Aorta (tissue), 5 donors: ENCODE measurements around the gene CLIC3. TPM values are rescaled to one million over a fixed set of nuclear protein-coding genes. Genes with fewer than 3 reads are reported as not detected.
A peak's percentile ranks its signal among the peaks of the same experiment; 100 is the strongest.

Source experiments
- ATAC-seq: fragments of 200-7000 bp; cut with Tn5 transposase; one replicate; pipeline ENCODE4 v1.9.1; 2022; ENCODE audit warnings: moderate library complexity; ENCODE audit not compliant: low FRiP score
- DNase-seq, 2 donors: peaks; one replicate each; pipeline ENCODE4 v3.0.0-alpha.2; 2020
- H3K27ac ChIP-seq, 2 donors: one replicate each; pipeline ENCODE4 v1.5.1; 2013; ENCODE audit warnings: low read length in 2 of 2, mild to moderate bottlenecking in 2 of 2, moderate library complexity in 2 of 2, control low read depth in 1 of 2, inconsistent platforms in 1 of 2, low read depth in 1 of 2
- H3K27me3 ChIP-seq, 2 donors: one replicate each; pipeline ENCODE4 v1.6.1; 2013; ENCODE audit warnings: control low read depth in 1 of 2, low read length in 1 of 2, mild to moderate bottlenecking in 1 of 2, moderate library complexity in 1 of 2; ENCODE audit not compliant: insufficient read depth in 2 of 2, control insufficient read depth in 1 of 2
- H3K36me3 ChIP-seq, 2 donors: one replicate each; pipeline ENCODE4 v1.6.1; 2013; ENCODE audit warnings: control low read depth in 1 of 2, low read length in 1 of 2, mild to moderate bottlenecking in 1 of 2; ENCODE audit not compliant: insufficient read depth in 2 of 2, control insufficient read depth in 1 of 2
- H3K4me1 ChIP-seq, 2 donors: one replicate each; pipeline ENCODE4 v1.6.1; 2013; ENCODE audit warnings: low read length in 2 of 2, control low read depth in 1 of 2, mild to moderate bottlenecking in 1 of 2, moderate library complexity in 1 of 2; ENCODE audit not compliant: insufficient read depth in 2 of 2, control insufficient read depth in 1 of 2
- H3K4me3 ChIP-seq, 2 donors: one replicate each; pipeline ENCODE4 v1.5.1; 2013; ENCODE audit warnings: low read length in 2 of 2, control low read depth in 1 of 2, mild to moderate bottlenecking in 1 of 2
- H3K9me3 ChIP-seq: one replicate; pipeline ENCODE4 v1.6.1; 2013; ENCODE audit warnings: mild to moderate bottlenecking, low read length; ENCODE audit not compliant: control insufficient read depth
- WGBS, 2 donors: extraction: QIAGEN DNeasy Blood & Tissue Kit; methylation state at CpG; one replicate each; pipeline ENCODE4 v1.1.7; 2013; 5-methylcytosine and 5-hydroxymethylcytosine counted together
- intact Hi-C, 2 donors: fragments of 100-400 bp; cut with DNase I; formaldehyde crosslinking; loops; one replicate each; pipeline versions ENCODE4 v1.14.2 to v1.15.0; 2022
- polyA plus RNA-seq, 2 donors: library from polyadenylated mRNA; stranded (reverse); fragments of 200-250 nt; gene quantifications; one replicate each; pipeline ENCODE4 v1.2.3, GENCODE V29; 2013
- total RNA-seq, 2 donors: library from RNA; stranded (reverse); fragmentation: NEBNext Ultra II Directional; extraction: Animal tissue kit (Norgen Biotek cat#: 25700); gene quantifications; one replicate each; pipeline ENCODE4 v1.2.1, GENCODE V29; 2021
- donor health status: healthy with polysubstance abuse.
- donor health status: Bipolar disorder and iron deficiency.
- donor health status: DM: no; HTN: no; CAD: no.
- donor health status: DM: no; HTN: no; CAD: no.
- donor health status: DM: yes; HTN: yes; CAD: no.

The CLIC3 gene
- total and polyA plus RNA-seq, 4 donors, result 1.6 to 7.0 (median 5.3) TPM

- H3K27ac ChIP-seq, result no peak within 1 kb of the TSS
- 88% methylated on average over 18 of the region's 18 CpGs for WGBS, 2 donors
- DNase-seq, result no peak
- H3K27me3 ChIP-seq, result no peaks in the 10 kb centered on the region
- H3K4me1 ChIP-seq, result no peaks in the 10 kb centered on the region
- H3K9me3 ChIP-seq, result no peaks in the 10 kb centered on the region
- no peak within 1 kb of the TSS for H3K4me3 ChIP-seq
- ATAC-seq, result no peak
- intact Hi-C loops, result no loop called here
- no peaks in the 10 kb centered on the region for H3K36me3 ChIP-seq
Observed at GRCh38 chr9:136982232-136983051, 13.9 kb downstream of the CLIC3 start, which contains the start of gene LCNL1. Gene LCNL1 (plus strand): TSS chr9:136982993. CDS start chr9:136983587, 594 bp downstream.

- ATAC-seq, result no peak
- no peak for DNase-seq
- no peaks in the 10 kb centered on the region for H3K9me3 ChIP-seq
Observed at GRCh38 chr9:136981588-136982231, 14.7 kb downstream of the CLIC3 start.

GRCh38 chr9:136980669-136981478, 15.5 kb downstream of the CLIC3 start:
- Histone ChIP-seq H3K27me3 (no peaks in the 10 kb centered on the region), H3K36me3 (no peaks in the 10 kb centered on the region), H3K4me1 (no peaks in the 10 kb centered on the region), H3K9me3 (no peaks in the 10 kb centered on the region), H3K4me3 (no peak overlapping the region), H3K27ac (no peak overlapping the region)
- intact Hi-C loops, result no loop called here
- ATAC-seq, result no peak
- 94 to 97% methylated on average over 16 of the region's 16 CpGs for WGBS, 2 donors
- DNase-seq, result no peak

More at GRCh38 chr9:136981588-136982231, 14.7 kb downstream of the CLIC3 start:
- Histone ChIP-seq H3K4me1 (no peaks in the 10 kb centered on the region), H3K27me3 (no peaks in the 10 kb centered on the region), H3K27ac (no peak overlapping the region), H3K36me3 (no peaks in the 10 kb centered on the region), H3K4me3 (no peak overlapping the region)
- WGBS, 2 donors, result 76 to 77% methylated on average over 17 of the region's 17 CpGs
- intact Hi-C loops, result no loop called here

GRCh38 chr9:136979769-136980587, 16.4 kb downstream of the CLIC3 start:
- H3K9me3 ChIP-seq, result no peaks in the 10 kb centered on the region
- ATAC-seq (no peak), DNase-seq (no peak)
- WGBS, 2 donors, result 91 to 92% methylated on average over 23 to 26 of the region's 26 CpGs
- H3K4me3 ChIP-seq, result no peak overlapping the region
- H3K36me3 ChIP-seq, result no peaks in the 10 kb centered on the region
- intact Hi-C loops, result no loop called here
- H3K27me3 ChIP-seq, result no peaks in the 10 kb centered on the region
- H3K27ac ChIP-seq, result no peak overlapping the region
- H3K4me1 ChIP-seq, result no peaks in the 10 kb centered on the region

- intact Hi-C loops, result no loop called here
- Histone ChIP-seq H3K27ac (no peak overlapping the region), H3K4me3 (no peak overlapping the region), H3K4me1 (no peaks in the 10 kb centered on the region), H3K9me3 (no peaks in the 10 kb centered on the region), H3K36me3 (no peaks in the 10 kb centered on the region), H3K27me3 (no peaks in the 10 kb centered on the region)
- WGBS, 2 donors, result 59 to 72% methylated on average over 24 to 41 of the region's 41 CpGs
- ATAC-seq (no peak), DNase-seq (peak in 1 of 2 donors; percentile 87)
Observed at GRCh38 chr9:136978865-136979544, 17.4 kb downstream of the CLIC3 start.

GRCh38 chr9:136978073-136978864, 18.1 kb downstream of the CLIC3 start:
- Histone ChIP-seq H3K9me3 (no peaks in the 10 kb centered on the region), H3K27me3 (no peaks in the 10 kb centered on the region), H3K4me1 (no peaks in the 10 kb centered on the region), H3K4me3 (peak overlapping the region in 1 of 2 donors; percentile 18), H3K27ac (no peak overlapping the region), H3K36me3 (no peaks in the 10 kb centered on the region)
- DNase-seq (peak; percentile 80 to 91), ATAC-seq (peak; percentile 76)
- 2 to 4% methylated on average over 60 to 78 of the region's 78 CpGs for WGBS, 2 donors
- intact Hi-C loops, result no loop called here

- intact Hi-C loops, result no loop called here
- Histone ChIP-seq H3K4me3 (peak overlapping the region in 1 of 2 donors; percentile 18), H3K27ac (no peak overlapping the region), H3K27me3 (no peaks in the 10 kb centered on the region), H3K36me3 (no peaks in the 10 kb centered on the region), H3K9me3 (no peaks in the 10 kb centered on the region), H3K4me1 (no peaks in the 10 kb centered on the region)
- 13 to 14% methylated on average over 22 to 33 of the region's 33 CpGs for WGBS, 2 donors
- no peak for ATAC-seq
- DNase-seq, result no peak
Observed at GRCh38 chr9:136977649-136978072, 18.7 kb downstream of the CLIC3 start.
